C4-2B (cell line): Measurements from ENCODE around the gene ILKAP.

Experiments
- H3K27ac ChIP-seq: fragments of 450-650 bp; 2 replicates; pipeline ENCODE4 v1.5.1; 2017
- CTCF ChIP-seq: fragments of 450-650 bp; conservative IDR thresholded peaks from 2 replicates; pipeline ENCODE4 v1.5.1; 2017; ENCODE audit warnings: mild to moderate bottlenecking
- ZFX ChIP-seq: fragments of 450-650 bp; IDR thresholded peaks from 2 replicates; pipeline ENCODE4 v1.6.1; 2017

Gene ILKAP

GRCh38 chr2:238152771-238153688, 50.5 kb downstream of the ILKAP start:
- no peak for TF ChIP-seq ZFX
- TF ChIP-seq CTCF, result no peak; the same call in 1 of the 2 replicates

GRCh38 chr2:238151628-238152235, 51.8 kb downstream of the ILKAP start:
- no peak overlapping the region for H3K27ac ChIP-seq
- TF ChIP-seq CTCF (no peak), ZFX (no peak)

More at GRCh38 chr2:238152771-238153688, 50.5 kb downstream of the ILKAP start:
- H3K27ac ChIP-seq, result no peak overlapping the region

- H3K27ac ChIP-seq, result no peak overlapping the region
- no peak for TF ChIP-seq ZFX
- TF ChIP-seq CTCF, result no peak
Observed at GRCh38 chr2:238151205-238151604, 52.3 kb downstream of the ILKAP start.

- no peak overlapping the region for H3K27ac ChIP-seq
- TF ChIP-seq CTCF, result no peak
- TF ChIP-seq ZFX, result no peak
Observed at GRCh38 chr2:238150686-238151085, 52.8 kb downstream of the ILKAP start.

- H3K27ac ChIP-seq, result no peak overlapping the region
- no peak for TF ChIP-seq CTCF
Observed at GRCh38 chr2:238149841-238150572, 53.5 kb downstream of the ILKAP start.

- no peak overlapping the region for H3K27ac ChIP-seq
- no peak for TF ChIP-seq CTCF
- no peak for TF ChIP-seq ZFX
Observed at GRCh38 chr2:238148981-238149380, 54.5 kb downstream of the ILKAP start.
